ENCODE measurements around the gene TMEM151B. TPM values are rescaled to one million over a fixed set of nuclear protein-coding genes. Genes with fewer than 3 reads are reported as not detected.
"Not testable (repeated sequence)": the region's sequence is repeated elsewhere in the genome, so short reads cannot be mapped to it uniquely, and the experiment has no call there.

Gene TMEM151B
- total RNA-seq, 1 experiment from 2014 or later: not detected

- Histone ChIP-seq H3K9ac (ENCODE audit: low read length) (no peak overlapping the region), H3K9me2 (replicated peaks; ENCODE audit: low read length) (no peaks in the 10 kb centered on the region), H3K4me1 (ENCODE audit: insufficient read depth, low read length) (peaks cover 6% of the 10 kb centered on the region), H3K4me3 (ENCODE audit: low read length) (peak overlapping the region; percentile 88), H3K36me3 (ENCODE audit: low read depth, low read length) (peaks cover 22% of the 10 kb centered on the region), H3K27ac (ENCODE audit: low read length) (no peak overlapping the region), H3K27me3 (ENCODE audit: low read length) (no peaks in the 10 kb centered on the region; the same call in 1 of the 2 replicates), H4K20me1 (ENCODE audit: low read length) (no peaks in the 10 kb centered on the region), H3K79me2 (ENCODE audit: low read length) (peaks cover 16% of the 10 kb centered on the region), H2AFZ (ENCODE audit: low read length) (no peak overlapping the region), H3K4me2 (ENCODE audit: low read length) (peak overlapping the region; percentile 86), H3K9me3 (ENCODE audit: low read length) (no peaks in the 10 kb centered on the region), H3F3A (ENCODE audit: low read length, unreplicated experiment) (no peaks in the 10 kb centered on the region)
- ATAC-seq (no peak), DNase-seq (no peak)
- intact Hi-C loops (cut with micrococcal nuclease): no loop called here
- POLR2A ChIA-PET (ENCODE audit: unreplicated experiment): no interaction called here
- BruUV-seq (replicated peaks): no TSS peak
- no peak for TF ChIP-seq EZH2phosphoT487 (IDR thresholded peaks at IDR 0.05; ENCODE audit: borderline replicate concordance, low read length)
- TF ChIP-seq, protein P1, sequence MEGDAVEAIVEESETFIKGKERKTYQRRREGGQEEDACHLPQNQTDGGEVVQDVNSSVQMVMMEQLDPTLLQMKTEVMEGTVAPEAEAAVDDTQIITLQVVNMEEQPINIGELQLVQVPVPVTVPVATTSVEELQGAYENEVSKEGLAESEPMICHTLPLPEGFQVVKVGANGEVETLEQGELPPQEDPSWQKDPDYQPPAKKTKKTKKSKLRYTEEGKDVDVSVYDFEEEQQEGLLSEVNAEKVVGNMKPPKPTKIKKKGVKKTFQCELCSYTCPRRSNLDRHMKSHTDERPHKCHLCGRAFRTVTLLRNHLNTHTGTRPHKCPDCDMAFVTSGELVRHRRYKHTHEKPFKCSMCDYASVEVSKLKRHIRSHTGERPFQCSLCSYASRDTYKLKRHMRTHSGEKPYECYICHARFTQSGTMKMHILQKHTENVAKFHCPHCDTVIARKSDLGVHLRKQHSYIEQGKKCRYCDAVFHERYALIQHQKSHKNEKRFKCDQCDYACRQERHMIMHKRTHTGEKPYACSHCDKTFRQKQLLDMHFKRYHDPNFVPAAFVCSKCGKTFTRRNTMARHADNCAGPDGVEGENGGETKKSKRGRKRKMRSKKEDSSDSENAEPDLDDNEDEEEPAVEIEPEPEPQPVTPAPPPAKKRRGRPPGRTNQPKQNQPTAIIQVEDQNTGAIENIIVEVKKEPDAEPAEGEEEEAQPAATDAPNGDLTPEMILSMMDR (conservative IDR thresholded peaks at IDR 0.05; ENCODE audit: low read depth, low read length): no peak
- TF ChIP-seq EZH2 (IDR thresholded peaks at IDR 0.05; ENCODE audit: low read length, unreplicated experiment): no peak
- CTCF ChIA-PET: no interaction called here
Measured at GRCh38 chr6:44311767-44312166, 41.5 kb downstream of the TMEM151B start.

GRCh38 chr6:44312901-44313788 is 42.9 kb downstream of the TMEM151B start, which contains the start of gene AARS2:
Gene AARS2, minus strand, starts transcription at chr6:44313347. Its CDS starts 24 bp downstream, at chr6:44313323.
- no peaks in the 10 kb centered on the region for H3F3A ChIP-seq (ENCODE audit: low read length, unreplicated experiment)
- H3K36me3 ChIP-seq (ENCODE audit: low read depth, low read length): peaks cover 22% of the 10 kb centered on the region
- H3K9ac ChIP-seq (ENCODE audit: low read length): peak within 1 kb of the TSS; percentile 91
- CTCF ChIA-PET: interaction anchor here (0.5 to 0.9 kb wide), 4 partner anchors 25 to 421 kb away, joined by 3 to 4 read pairs (median 4); no protein-coding TSS in a partner anchor
- H4K20me1 ChIP-seq (ENCODE audit: low read length): no peaks in the 10 kb centered on the region
- POLR2A ChIA-PET (ENCODE audit: unreplicated experiment): no interaction called here
- intact Hi-C loops (cut with micrococcal nuclease): no loop called here
- no peak for TF ChIP-seq EZH2phosphoT487 (IDR thresholded peaks at IDR 0.05; ENCODE audit: borderline replicate concordance, low read length)
- TF ChIP-seq, protein P1 (conservative IDR thresholded peaks at IDR 0.05; ENCODE audit: low read depth, low read length): peak; percentile 96
- 0 out of 2 replicates have a peak within 1 kb of the TSS, but pooled peaks have one; percentile 16 for H3K27ac ChIP-seq (ENCODE audit: low read length)
- H3K9me3 ChIP-seq (ENCODE audit: low read length): no peaks in the 10 kb centered on the region
- no TSS peak for BruUV-seq (replicated peaks)
- H3K4me1 ChIP-seq (ENCODE audit: insufficient read depth, low read length): peaks cover 6% of the 10 kb centered on the region
- H3K27me3 ChIP-seq (ENCODE audit: low read length): peaks cover 6% of the 10 kb centered on the region
- peak within 1 kb of the TSS; percentile 88 for H3K4me3 ChIP-seq (ENCODE audit: low read length)
- peaks cover 16% of the 10 kb centered on the region for H3K79me2 ChIP-seq (ENCODE audit: low read length)
- H2AFZ ChIP-seq (ENCODE audit: low read length): peak within 1 kb of the TSS; percentile 93
- H3K9me2 ChIP-seq (replicated peaks; ENCODE audit: low read length): no peaks in the 10 kb centered on the region
- DNase-seq (peak; percentile 89), ATAC-seq (peak; percentile 97)
- H3K4me2 ChIP-seq (ENCODE audit: low read length): peak within 1 kb of the TSS; percentile 86

GRCh38 chr6:44314657-44315056 is 44.4 kb downstream of the TMEM151B start:
- BruUV-seq (replicated peaks); H3K9me2 ChIP-seq (replicated peaks; ENCODE audit: low read length); POLR2A ChIA-PET (ENCODE audit: unreplicated experiment); DNase-seq; CTCF ChIA-PET; ATAC-seq; H3K4me2 ChIP-seq (ENCODE audit: low read length); H3K9me3 ChIP-seq (ENCODE audit: low read length); H3K9ac ChIP-seq (ENCODE audit: low read length); H4K20me1 ChIP-seq (ENCODE audit: low read length); intact Hi-C loops (cut with micrococcal nuclease); H3K27ac ChIP-seq (ENCODE audit: low read length); H3K4me1 ChIP-seq (ENCODE audit: insufficient read depth, low read length); H2AFZ ChIP-seq (ENCODE audit: low read length); H3F3A ChIP-seq (ENCODE audit: low read length, unreplicated experiment); H3K4me3 ChIP-seq (ENCODE audit: low read length): not testable (repeated sequence)
- H3K36me3 ChIP-seq (ENCODE audit: low read depth, low read length): peaks cover 16% of the 10 kb centered on the region; the same call in 1 of the 2 replicates
- H3K27me3 ChIP-seq (ENCODE audit: low read length): peaks cover 21% of the 10 kb centered on the region
- H3K79me2 ChIP-seq (ENCODE audit: low read length): peaks cover 16% of the 10 kb centered on the region

Data from PC-3 (cell line).